IPS-18c (cell line): Measurements from ENCODE around the gene CHAD.
"Not testable (repeated sequence)": the region's sequence is repeated elsewhere in the genome, so short reads cannot be mapped to it uniquely, and the experiment has no call there.

Experiments
- H3K4me3 ChIP-seq: 2 replicates; pipeline ENCODE4 v1.7.0; 2013; ENCODE audit warnings: low read depth, mild to moderate bottlenecking, low read length, moderate library complexity; ENCODE audit not compliant: insufficient read depth
- H3K9me3 ChIP-seq: one replicate; pipeline ENCODE4 v1.6.1; 2013; ENCODE audit warnings: mild to moderate bottlenecking, low read length, moderate library complexity; ENCODE audit not compliant: control insufficient read depth, insufficient read depth

CHAD gene

DNA sequence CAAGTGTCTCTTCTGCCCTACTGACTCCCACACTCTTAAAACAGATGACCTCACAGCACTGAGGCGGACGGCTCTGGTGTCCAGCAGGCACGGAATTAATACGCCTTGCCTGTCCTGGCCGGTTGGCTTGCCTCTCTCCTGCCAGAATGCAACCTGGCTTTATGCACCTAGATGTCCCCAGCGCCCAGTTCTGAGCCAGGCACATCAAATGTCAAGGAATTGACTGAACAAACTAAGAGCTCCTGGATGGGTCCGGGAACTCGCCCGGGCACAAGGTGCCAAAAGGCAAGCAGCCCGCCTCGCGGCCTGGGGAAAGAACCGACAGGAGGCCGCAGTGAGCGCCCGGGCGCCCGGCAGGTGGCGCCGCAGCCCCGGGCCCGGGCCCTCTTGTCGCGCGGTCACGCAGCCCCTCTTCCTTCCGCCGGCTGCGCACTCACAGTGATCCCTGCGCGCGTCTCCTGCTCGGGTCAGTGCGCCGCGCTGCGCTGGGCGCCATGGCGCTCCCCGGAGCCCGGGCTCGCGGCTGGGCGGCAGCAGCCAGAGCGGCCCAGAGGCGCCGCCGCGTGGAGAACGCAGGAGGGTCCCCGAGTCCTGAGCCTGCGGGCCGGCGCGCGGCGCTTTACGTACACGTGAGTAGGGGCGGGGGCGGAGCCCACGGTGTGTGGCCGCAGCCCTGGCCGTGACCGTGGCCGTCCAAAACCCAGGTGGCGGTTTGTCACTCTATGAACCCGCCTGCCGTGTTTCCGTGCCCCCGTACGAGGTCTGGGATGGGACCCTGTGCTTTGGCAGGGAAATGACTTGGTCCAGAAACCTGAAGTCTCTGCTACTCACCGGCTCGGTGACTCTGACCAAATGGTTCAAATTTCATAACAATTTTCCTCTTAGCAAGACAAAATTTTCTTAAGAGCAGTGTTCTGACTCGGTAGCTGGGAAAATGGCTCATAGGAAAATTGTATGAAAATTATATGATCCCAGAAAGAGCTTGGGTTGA, 10.0 kb upstream of the CHAD start, which contains the start of gene RSAD1:
RSAD1 (plus strand) TSS at position 470 of the 991 bp plus-strand sequence; CDS start at position 495, 25 bp downstream.
- Histone ChIP-seq H3K9me3 (no peaks in the 10 kb centered on the region), H3K4me3 (peak within 1 kb of the TSS; percentile 56)

- Histone ChIP-seq H3K4me3 (peak overlapping the region; percentile 56), H3K9me3 (no peaks in the 10 kb centered on the region)
These were observed 9.3 kb upstream of the CHAD start for GRCh38 chr17:50477976-50478375.

- no peaks in the 10 kb centered on the region for H3K9me3 ChIP-seq
- H3K4me3 ChIP-seq, result no peak overlapping the region
These were observed 8.1 kb upstream of the CHAD start for GRCh38 chr17:50476545-50477315.

- H3K9me3 ChIP-seq, H3K4me3 ChIP-seq: not testable (repeated sequence)
These were observed 7.3 kb upstream of the CHAD start for GRCh38 chr17:50475775-50476544.

DNA sequence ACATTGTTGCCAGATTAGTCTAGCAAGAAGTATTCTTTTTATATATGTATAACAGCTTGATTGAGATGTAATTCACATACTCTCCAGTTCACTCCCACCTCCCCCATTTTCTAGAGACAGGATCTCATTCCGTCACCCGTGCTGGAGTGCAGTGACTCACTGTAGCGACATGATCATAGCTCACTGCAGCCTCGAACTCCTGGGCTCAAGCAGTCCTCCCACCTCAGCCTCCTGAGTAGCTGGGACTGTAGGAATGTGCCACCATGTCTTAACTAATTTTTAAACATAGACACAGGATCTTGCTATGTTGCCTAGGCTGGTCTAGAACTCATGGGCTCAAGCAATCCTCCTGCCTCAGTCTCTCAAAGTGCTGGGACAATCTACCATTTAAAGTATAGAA, 6.7 kb upstream of the CHAD start:
- H3K4me3 ChIP-seq, result no peak overlapping the region
- H3K9me3 ChIP-seq, result no peaks in the 10 kb centered on the region

DNA sequence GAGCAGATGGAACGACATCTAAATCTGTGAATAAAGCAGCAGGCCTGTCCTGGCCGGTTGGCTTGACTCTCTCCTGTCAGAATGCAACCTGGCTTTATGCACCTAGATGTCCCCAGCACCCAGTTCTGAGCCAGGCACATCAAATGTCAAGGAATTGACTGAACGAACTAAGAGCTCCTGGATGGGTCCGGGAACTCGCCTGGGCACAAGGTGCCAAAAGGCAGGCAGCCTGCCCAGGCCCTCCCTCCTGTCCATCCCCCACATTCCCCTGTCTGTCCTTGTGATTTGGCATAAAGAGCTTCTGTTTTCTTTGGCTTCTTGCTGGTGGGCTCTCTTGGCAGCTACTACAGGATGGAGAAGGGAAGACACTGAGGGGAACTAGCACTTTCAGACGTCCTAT, 5.8 kb upstream of the CHAD start:
- Histone ChIP-seq H3K4me3 (no peak overlapping the region), H3K9me3 (no peaks in the 10 kb centered on the region)

DNA sequence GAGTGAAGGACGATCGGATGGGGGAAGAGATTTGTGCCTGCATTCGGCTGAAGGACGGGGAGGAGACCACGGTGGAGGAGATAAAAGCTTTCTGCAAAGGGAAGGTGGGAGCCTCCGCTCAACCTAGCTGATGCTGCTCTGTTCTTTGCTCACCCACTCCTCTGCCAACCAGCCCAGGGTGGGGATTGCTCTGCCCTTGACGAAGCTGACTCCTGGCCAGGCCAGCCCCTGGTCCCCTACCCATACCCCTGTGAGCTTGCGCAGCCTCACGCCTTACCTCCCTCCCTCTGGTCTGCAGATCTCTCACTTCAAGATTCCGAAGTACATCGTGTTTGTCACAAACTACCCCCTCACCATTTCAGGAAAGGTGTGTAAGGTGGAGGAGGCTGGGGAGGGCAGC, 5.2 kb upstream of the CHAD start:
- H3K9me3 ChIP-seq, result no peaks in the 10 kb centered on the region
- H3K4me3 ChIP-seq, result no peak overlapping the region

- not testable (repeated sequence) for H3K9me3 ChIP-seq, H3K4me3 ChIP-seq
These were observed 4.1 kb upstream of the CHAD start for GRCh38 chr17:50472761-50473161.

DNA sequence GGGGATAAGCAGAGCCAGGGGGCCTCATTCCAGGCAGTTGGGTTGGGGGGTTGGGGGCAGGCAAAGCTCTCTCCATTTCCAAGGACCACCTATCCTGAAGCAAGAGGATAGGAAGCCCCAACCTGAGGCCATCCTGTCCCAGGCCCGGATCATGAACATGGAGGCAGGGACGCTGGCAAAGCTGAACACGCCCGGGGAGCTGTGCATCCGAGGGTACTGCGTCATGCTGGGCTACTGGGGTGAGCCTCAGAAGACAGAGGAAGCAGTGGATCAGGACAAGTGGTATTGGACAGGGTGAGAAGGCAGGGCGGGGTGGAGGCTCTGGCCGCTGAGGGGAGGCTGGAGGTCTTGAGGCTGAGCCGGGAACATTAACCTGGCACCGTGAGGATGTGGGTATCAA, 3.6 kb upstream of the CHAD start:
- H3K9me3 ChIP-seq, result no peaks in the 10 kb centered on the region
- H3K4me3 ChIP-seq, result no peak overlapping the region

- H3K4me3 ChIP-seq, result no peak overlapping the region
- no peaks in the 10 kb centered on the region for H3K9me3 ChIP-seq
These were observed 2.6 kb upstream of the CHAD start for GRCh38 chr17:50471009-50471905.

GRCh38 chr17:50470426-50470825, 1.7 kb upstream of the CHAD start:
- H3K4me3 ChIP-seq, result no peak overlapping the region
- no peaks in the 10 kb centered on the region for H3K9me3 ChIP-seq

- H3K9me3 ChIP-seq, result no peaks in the 10 kb centered on the region
- no peak overlapping the region for H3K4me3 ChIP-seq
These were observed 1.1 kb upstream of the CHAD start for GRCh38 chr17:50469671-50470305.

DNA sequence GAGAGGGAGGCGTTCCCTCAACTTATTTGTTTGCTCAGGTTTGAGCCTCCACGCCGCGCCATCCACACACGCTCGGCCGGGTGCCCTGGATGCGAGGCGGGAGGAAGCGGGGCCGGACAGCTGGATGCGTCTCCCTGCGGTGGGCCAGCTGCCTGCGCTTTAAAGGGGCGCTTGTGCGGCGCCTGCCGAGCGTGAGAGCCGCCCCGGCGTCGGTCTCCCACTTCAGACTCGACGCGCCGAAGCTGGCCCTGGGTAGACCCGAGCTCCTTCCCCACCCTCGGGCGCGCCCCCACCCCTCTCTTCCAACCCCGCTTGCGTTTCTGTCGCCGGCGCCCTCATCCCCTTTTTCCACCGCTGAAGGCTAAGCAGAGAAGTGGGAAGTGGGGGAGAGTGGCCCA, 527 bp upstream of the CHAD start:
- peak overlapping the region; percentile 43 for H3K4me3 ChIP-seq
- no peaks in the 10 kb centered on the region for H3K9me3 ChIP-seq

DNA sequence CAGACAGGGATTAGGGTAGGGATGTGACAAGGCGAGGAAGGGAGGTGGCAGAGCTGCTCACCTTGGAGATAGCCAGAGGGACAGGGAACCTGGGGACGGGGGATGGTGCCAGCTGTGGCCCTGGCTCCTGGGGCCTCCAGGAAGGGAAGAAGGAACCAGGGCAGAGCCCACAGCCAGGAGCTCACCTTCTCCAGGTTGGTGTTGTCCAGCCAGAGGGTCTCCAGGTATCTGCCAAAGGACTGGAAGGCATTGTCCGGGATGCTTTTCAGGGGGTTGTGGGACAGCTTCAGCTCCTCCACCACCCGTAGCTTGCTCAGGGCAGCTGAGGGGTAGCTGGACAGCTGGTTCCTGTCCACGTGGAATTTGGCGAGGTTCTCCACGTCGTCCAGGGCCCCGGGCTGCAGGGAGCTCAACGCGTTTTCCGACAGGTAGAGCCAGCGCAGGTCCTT, 801 bp downstream of the CHAD start:
- H3K4me3 ChIP-seq, result no peak overlapping the region
- H3K9me3 ChIP-seq, result no peaks in the 10 kb centered on the region

DNA sequence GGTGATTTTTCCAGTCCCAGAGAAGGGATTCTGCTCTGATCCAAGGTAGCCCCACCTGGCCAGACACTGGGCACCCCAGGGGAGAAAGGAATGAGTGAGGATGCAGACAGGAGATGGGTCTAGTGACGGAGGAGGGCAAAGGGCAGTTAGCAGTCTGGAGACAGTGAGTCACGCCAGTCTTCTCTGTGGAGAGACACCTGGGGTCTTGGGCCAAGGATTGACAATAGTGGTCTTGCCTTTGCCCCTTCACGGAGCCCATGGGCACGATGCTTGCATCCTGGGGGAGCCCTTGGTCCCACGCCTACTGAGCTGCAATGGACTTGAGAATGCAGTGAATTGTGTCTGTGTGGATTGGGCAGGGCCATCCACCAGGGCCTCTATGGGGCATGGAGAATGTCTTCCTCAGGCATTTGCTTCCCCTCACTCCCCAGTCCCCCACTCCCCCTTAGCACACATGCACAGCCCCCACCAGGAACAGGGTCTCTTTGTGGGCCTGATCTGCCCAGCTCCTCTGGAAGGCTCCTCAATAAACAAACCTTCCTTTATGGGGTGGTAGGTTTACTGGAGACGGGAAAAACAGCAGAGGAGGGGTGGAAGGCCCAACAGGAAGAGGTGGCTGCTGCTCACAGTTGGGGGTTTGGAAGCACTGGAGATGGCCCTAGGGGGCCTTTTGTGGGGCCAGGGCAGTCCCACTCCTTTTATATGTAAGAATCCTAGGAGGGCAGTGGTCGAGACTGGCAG, 1.4 kb downstream of the CHAD start:
- Histone ChIP-seq H3K9me3 (no peaks in the 10 kb centered on the region), H3K4me3 (no peak overlapping the region)
